Pancreas (tissue), 10 donors: ENCODE results near the gene EHBP1L1. TPM values are rescaled to one million over a fixed set of nuclear protein-coding genes. Genes with fewer than 3 reads are reported as not detected.

Experiments used
- ATAC-seq, 4 donors: fragments of 200-7000 bp; cut with Tn5 transposase; one replicate each; pipeline versions ENCODE4 v1.8.0 to v1.9.1; 2020; ENCODE audit warnings: mild to moderate bottlenecking in 4 of 4, moderate library complexity in 4 of 4
- DNase-seq, 6 donors: peaks; one replicate each; pipeline ENCODE4 v3.0.0-alpha.2; 2020
- FAIRE-seq: peaks from 2 replicates; lab custom pipeline; 2012; peaks lifted over from hg19 to GRCh38; lab: Jason Lieb, UNC
- H3K27ac ChIP-seq, 4 donors: fragments of 200-600 bp; sonication (generic); 1 replicate in 3 of 4; 2 replicates in 1 of 4; pipeline versions ENCODE4 v1.5.0 to v1.8.0; 2020
- H3K27me3 ChIP-seq, 4 donors: fragments of 200-600 bp; one replicate each; pipeline ENCODE4 v1.8.0; 2021
- H3K36me3 ChIP-seq, 3 donors: fragments of 200-600 bp; sonication (generic) in 1 of 3; one replicate each; pipeline versions ENCODE4 v1.5.0 to v1.8.0; 2020 to 2021
- H3K4me1 ChIP-seq, 3 donors: fragments of 200-600 bp; one replicate each; pipeline ENCODE4 v1.8.0; 2021
- H3K4me3 ChIP-seq, 4 donors: fragments of 200-600 bp; sonication (generic) in 2 of 4; one replicate each; pipeline versions ENCODE4 v1.5.0 to v1.8.0; 2020 to 2021
- H3K9me3 ChIP-seq, 4 donors: fragments of 200-600 bp; one replicate each; pipeline ENCODE4 v1.8.0; 2021
- CTCF ChIP-seq, 4 donors: fragments of 200-600 bp; sonication (generic) in 3 of 4; IDR thresholded peaks; one replicate each; pipeline versions ENCODE4 v1.5.0 to v1.8.0; 2021; ENCODE audit warnings: antibody characterized with exemption in 4 of 4
- WGBS, 2 donors: extraction: QIAGEN DNeasy Blood & Tissue Kit; methylation state at CpG; one replicate each; pipeline ENCODE4 v1.1.7; 2013; 5-methylcytosine and 5-hydroxymethylcytosine counted together
- intact Hi-C, 3 donors: fragments of 100-400 bp; cut with DNase I; formaldehyde crosslinking; loops; one replicate each; pipeline versions ENCODE4 v1.11.1 to v1.14.2; 2022
- polyA plus RNA-seq, 2 donors: library from polyadenylated mRNA; stranded (reverse); fragments of 200-250 nt; gene quantifications; one replicate each; pipeline ENCODE4 v1.2.3, GENCODE V29; 2013
- total RNA-seq, 6 donors: library from RNA; stranded (reverse); fragmentation: NEBNext Ultra II Directional in 4 of 6; extraction: Animal tissue kit (Norgen Biotek cat#: 25700) in 4 of 6; gene quantifications; one replicate each; pipeline versions ENCODE4 v1.2.1 to v1.2.4, GENCODE V29; 2021 to 2023
- donor health status: healthy with polysubstance abuse.
- donor health status: DM: no; HTN: no; CAD: no; lungs with moderate emphysema.
- donor health status: DM: no; HTN: no; CAD: no.
- donor health status: control.
- donor health status: control.
- donor health status: Bipolar disorder and iron deficiency.
- donor health status: DM: yes; HTN: yes; CAD: no.
- donor health status: DM: no; HTN: no; CAD: no.
- donor health status: DM: no; HTN: no; CAD: no.
- donor health status: DM: yes; HTN: yes; CAD: no.

EHBP1L1 gene
- total and polyA plus RNA-seq, 8 donors = 6.5 to 34.2 (median 14.6) TPM

DNA sequence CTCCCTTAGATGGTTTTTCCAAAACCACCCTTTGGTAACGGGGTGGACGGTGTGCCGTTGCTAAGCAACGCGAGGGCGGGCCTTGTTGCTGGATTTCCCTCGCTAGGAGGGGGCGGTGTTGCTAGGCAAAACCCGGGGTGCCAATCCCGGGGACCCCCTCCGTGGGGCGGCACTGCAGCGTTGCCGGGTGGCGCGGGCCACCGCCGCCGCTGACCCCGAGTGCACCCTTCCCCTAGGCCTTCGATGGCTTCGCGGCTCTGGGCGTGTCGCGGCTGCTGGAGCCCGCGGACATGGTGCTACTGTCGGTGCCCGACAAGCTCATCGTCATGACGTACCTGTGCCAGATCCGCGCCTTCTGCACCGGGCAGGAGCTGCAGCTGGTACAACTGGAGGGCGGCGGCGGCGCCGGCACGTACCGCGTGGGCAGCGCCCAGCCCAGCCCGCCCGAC lies 8.9 kb downstream of the EHBP1L1 start:
- DNase-seq (peak in 1 of 6 donors; percentile 40), ATAC-seq (peak in 2 of 4 donors; percentile 20 to 43), FAIRE-seq (no peak)
- no peak for TF ChIP-seq CTCF (IDR thresholded peaks at IDR 0.05)
- Histone ChIP-seq H3K4me1 (no peaks in the 10 kb centered on the region), H3K27ac (no peak overlapping the region), H3K36me3 (no peaks in the 10 kb centered on the region), H3K4me3 (no peak overlapping the region), H3K27me3 (no peaks in the 10 kb centered on the region), H3K9me3 (no peaks in the 10 kb centered on the region)
- WGBS, 2 donors = 27% methylated on average over 44 to 46 of the region's 46 CpGs
- intact Hi-C loops = loop anchor here in 1 of 3 donors (10.0 kb wide), 1 partner anchor 50 kb away; no protein-coding TSS in a partner anchor

- intact Hi-C loops = loop anchor here in 1 of 3 donors (10.0 kb wide), 1 partner anchor 51 kb away; no protein-coding TSS in a partner anchor
- Histone ChIP-seq H3K4me3 (no peak overlapping the region), H3K9me3 (no peaks in the 10 kb centered on the region), H3K4me1 (no peaks in the 10 kb centered on the region), H3K27ac (no peak overlapping the region), H3K36me3 (no peaks in the 10 kb centered on the region), H3K27me3 (no peaks in the 10 kb centered on the region)
- FAIRE-seq = no peak
- no peak for TF ChIP-seq CTCF (IDR thresholded peaks at IDR 0.05)
- 47 to 49% methylated on average over 47 to 51 of the region's 51 CpGs for WGBS, 2 donors
- peak in 2 of 6 donors; percentile 66 to 75 for DNase-seq
- ATAC-seq = no peak
These were observed 9.8 kb downstream of the EHBP1L1 start for GRCh38 chr11:65585396-65586246.

DNA sequence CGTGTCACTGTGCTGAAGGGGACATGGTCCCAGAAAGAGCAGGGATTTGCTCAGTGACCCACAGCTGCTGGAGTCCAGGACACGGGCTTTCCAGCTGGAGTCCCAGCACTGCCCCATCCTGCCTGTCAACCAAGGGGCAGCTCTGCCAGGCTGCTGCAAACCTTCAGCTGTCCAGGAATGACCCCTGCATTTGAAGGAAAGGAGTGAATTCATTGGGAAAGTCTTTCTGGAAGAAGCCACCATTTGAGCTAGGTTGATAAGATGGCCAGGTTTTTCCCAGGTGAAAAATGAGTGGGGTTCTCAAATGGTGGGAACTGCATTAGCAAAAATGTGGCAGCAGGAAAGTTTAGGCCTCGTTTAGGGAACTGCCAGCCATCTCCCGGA lies 10.4 kb downstream of the EHBP1L1 start:
- Histone ChIP-seq H3K4me3 (no peak overlapping the region), H3K4me1 (no peaks in the 10 kb centered on the region), H3K27me3 (no peaks in the 10 kb centered on the region), H3K27ac (no peak overlapping the region), H3K9me3 (no peaks in the 10 kb centered on the region), H3K36me3 (no peaks in the 10 kb centered on the region)
- no peak for ATAC-seq
- no peak for FAIRE-seq
- intact Hi-C loops = loop anchor here in 1 of 3 donors (10.0 kb wide), 1 partner anchor 51 kb away; no protein-coding TSS in a partner anchor
- TF ChIP-seq CTCF (IDR thresholded peaks at IDR 0.05) = no peak
- WGBS, 2 donors = 87 to 90% methylated on average over 4 of the region's 4 CpGs
- DNase-seq = no peak

DNA sequence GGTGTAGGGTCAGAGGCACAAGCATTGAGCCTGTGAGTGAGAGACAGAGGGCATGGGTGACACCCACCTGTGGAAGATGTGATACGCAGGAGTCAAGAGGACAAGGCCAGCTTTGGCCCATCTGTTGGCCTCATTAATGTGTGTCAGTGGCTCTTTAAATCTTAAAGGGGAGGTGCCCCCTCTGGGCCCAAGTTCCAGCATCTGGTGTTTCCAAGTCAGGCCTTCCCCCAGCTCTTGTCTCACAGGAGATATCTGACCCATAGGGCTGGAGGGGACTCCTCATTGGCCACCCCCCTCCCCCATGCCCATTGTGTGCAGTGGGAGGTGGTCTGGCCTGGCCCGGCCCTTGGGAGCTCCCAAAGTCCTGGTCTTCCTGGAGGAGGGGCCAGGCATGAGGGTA lies 10.8 kb downstream of the EHBP1L1 start:
- DNase-seq = no peak
- no peaks in the 10 kb centered on the region for H3K36me3 ChIP-seq
- H3K4me1 ChIP-seq = no peaks in the 10 kb centered on the region

More for the DNA sequence above, 10.8 kb downstream of the EHBP1L1 start:
- Histone ChIP-seq H3K27ac (no peak overlapping the region), H3K9me3 (no peaks in the 10 kb centered on the region), H3K27me3 (no peaks in the 10 kb centered on the region), H3K4me3 (no peak overlapping the region)
- FAIRE-seq (no peak), ATAC-seq (no peak)
- intact Hi-C loops = loop anchor here in 1 of 3 donors (10.0 kb wide), 1 partner anchor 52 kb away; no protein-coding TSS in a partner anchor
- TF ChIP-seq CTCF (IDR thresholded peaks at IDR 0.05) = no peak
- WGBS, 2 donors = 76 to 85% methylated on average over 2 of the region's 2 CpGs
